ENCODE data around the gene CENPX.

DNA sequence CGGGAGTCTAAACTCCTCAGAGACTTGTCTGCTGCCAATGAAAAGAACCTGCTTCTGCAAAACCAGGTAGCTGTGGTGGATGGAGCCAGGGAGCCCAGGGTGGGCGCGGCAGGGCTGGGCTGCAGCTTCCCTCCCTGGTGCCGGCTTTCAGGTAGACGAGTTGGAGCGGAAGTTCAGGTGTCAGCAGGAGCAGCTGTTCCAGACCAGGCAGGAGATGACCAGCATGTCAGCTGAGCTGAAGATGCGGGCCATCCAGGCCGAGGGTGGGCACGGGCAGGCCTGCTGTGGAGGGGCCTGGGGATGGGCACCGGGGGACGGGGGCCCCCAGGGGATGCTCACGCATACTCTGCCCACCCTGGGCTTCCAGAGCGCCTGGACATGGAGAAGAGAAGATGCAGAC, 5.6 kb upstream of the CENPX start:
- TF ChIP-seq CREB1 (IDR thresholded peaks at IDR 0.05; ENCODE audit: low read depth), result no peak
- TF ChIP-seq RAD21 (IDR thresholded peaks at IDR 0.05; ENCODE audit: low read depth), result no peak
- TF ChIP-seq ZBTB7A (IDR thresholded peaks at IDR 0.05; ENCODE audit: low read depth), result no peak
